GM19328 (cell line): ENCODE measurements around the gene EEFSEC.

Experiments used
- ATAC-seq: cut with Tn5 transposase; IDR thresholded peaks from one replicate; pipeline ENCODE4 v1.9.1; 2021; ENCODE audit warnings: mild to moderate bottlenecking, moderate library complexity; ENCODE audit not compliant: unreplicated experiment

Gene EEFSEC

DNA sequence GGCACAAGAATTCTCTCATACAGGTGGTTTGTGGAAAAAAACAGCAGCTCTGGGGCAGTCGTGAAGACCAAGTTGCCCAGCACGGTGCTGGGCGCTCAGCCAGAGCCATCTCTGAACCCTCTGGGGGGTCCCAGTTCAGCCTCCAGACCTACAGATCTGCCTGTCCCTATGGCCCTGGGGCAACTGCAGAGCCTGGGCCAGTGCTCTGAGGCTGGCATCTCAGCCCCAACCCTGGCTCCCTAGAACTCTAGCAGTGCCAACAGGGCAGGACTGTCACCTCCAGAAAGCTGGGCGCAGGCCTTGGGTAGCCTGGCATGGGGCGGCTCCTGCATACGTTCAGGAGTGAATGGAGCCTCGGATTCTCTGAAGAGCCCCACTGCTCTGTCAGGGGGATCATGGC, 268.7 kb downstream of the EEFSEC start:
- no peak for ATAC-seq

DNA sequence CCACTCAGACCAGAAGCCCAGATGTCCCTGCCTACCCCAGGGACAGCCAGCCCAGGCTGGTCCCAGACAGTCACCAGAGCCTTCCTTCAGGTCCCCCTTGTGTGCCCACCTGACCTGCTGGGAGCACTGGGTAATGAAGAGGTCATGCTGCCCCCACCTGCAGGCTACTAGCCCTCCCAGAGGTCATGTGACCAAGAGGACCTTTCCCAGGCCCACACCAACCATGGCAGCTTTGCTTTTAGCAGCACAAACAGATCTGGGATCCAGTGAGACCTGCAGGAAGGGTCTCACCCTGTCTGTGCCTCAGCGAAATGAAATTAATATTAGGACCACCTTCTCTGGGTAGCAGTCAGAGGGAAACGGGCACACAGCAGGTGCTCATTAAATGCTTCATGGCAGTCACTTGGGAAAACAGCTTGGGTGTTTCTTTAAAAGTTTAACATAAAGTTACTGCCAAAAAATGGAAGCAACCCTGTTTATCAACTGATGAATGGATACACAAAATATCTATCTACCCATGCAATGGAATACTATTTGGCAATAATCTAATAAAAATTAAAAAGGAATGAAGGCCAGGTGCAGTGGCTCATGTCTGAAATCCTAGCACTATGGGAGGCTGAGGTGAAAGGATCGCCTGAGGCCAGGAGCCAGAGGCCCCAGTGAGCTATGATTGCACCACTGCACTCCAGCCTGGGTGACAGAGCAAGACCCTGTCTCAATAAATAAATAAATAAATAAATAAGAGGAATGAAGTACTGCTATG, 269.7 kb downstream of the EEFSEC start:
- ATAC-seq = no peak

DNA sequence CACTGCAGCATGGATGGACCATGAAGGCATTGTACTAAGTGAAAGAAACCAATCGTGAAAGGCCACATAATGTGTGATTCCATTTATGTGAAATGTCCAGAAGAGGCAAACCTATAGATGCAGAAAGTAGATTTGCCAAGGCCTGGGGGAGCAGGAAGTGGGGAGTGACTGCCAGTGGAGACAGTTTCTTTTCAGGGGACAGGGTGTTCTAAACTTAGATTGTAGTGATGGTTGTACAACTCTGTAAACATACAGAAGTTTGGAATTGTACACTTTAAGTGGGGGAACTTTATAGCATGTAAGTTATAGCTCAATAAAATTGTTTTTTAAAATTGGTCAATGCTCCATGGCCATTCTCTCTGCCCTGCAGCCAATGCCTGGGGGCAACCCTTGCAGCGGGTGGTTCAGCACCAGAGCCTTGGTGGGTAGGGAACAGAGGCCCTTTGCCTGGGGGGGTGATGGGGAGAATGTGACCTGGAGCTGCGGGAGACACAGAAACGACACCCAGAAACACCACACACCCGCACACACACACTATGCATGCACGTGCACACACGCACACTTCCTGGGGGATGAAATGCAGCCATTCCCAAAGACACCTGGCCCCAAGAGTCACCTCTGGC, 270.4 kb downstream of the EEFSEC start:
- no peak for ATAC-seq

DNA sequence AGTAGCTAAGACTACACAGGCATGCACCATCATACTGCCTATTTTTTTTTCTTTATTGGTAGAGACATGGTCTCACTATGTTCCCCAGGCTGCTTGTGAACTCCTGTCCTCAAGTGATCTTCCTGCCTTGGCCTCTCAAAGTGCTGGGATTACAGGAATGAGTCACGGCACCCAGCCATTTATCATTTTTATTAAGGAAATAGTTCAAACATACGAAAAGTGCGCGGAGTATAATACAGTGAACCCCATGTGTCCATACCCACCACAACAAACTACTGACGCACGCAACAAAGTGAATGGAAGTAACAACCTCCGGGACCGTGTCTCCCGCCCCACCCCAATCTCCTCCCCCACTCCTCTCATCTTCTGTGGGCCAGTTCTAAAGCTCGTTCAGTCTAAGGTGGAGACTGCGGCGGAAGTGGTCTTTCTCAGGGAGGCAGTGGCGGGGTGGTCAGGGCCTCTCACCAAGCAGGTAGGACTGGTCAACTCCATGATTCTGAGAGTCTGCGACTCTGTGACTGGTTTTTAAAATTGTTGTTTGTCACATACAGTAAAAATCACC, 271.3 kb downstream of the EEFSEC start:
- ATAC-seq = no peak

DNA sequence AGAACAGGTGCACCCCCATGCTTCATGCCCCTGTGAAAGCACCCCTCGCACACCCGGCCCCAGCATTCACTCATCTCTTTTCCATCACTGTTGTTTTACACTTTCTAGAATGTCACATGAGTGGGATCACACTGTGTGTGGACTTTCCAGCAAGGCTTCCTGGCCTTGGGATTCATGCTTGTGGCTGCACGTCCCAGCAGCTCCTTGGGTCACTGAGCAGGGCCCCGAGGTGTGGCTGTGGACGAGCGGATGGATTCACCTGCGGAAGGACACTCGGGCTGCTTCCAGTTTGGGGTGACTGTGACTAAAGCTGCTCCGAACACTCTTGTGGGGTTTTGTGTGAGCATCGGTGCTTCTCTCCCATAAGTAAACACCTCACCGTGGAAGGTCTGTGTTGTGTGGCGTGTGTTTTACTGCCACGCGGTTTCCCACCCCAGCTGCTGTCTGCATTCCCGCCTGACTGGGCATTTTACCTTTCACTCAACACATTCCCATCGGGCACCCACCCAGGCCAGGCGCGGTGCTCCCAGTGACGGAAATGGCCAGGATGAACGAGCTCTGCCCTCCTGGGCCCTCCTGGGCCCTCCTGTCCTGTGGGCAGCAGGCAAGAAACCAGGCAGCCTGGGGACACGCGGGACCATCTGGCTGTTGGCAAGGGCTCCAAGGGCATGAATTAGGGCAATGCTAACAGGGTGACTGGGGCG, 272.0 kb downstream of the EEFSEC start:
- ATAC-seq = no peak

DNA sequence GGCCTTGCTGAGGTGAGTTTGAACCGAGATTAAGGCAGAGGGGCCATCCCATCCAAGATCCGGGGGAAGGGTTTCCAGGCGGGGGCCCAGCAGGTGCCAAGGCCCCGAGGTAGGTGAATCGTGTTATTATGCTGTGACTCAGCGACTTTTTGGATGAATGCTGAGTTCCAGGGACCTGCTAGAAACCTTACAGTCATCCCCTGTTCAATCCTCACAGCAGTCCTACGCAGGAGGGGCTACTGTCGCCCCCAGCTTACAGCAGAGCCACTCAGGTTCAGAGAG, 272.5 kb downstream of the EEFSEC start:
- no peak for ATAC-seq

DNA sequence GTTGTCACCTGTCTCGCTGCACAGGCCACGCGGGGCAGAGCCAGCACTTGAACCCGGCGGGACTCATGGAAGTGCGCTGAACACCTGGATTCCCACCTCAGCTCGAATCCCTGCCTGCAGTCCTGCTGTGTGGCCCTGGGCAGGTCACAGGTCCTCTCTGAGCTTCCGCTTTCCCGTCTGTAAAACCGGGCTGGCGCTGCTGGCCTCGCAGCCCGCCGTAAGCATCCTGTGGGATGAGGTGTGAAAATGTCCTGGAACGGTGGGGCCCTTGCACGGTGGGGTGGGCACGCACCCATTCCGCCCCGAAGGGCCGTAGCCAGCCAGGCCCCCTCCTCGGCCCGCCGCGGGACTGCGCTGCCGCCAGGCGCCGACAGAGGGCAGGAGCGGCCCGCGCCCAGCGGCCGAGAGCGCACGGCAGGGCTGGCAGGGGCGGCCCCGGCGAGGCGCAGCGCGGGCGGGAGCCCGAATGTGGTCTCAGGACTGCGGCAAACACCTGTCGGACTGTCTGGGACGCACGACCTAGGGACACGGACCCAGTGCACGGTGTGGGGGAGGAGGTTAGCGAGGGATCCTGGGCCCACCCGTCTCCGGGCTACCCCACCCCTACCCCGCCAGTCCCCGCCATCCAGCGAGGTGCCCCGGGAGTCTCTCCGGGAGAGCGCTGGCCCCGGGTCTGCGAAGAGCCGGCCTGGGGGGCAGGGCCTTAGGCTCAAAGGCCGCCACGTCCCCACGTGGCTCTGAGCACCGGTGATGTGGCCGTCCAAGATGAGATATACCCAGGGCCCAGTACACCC, 273.0 kb downstream of the EEFSEC start:
- no peak for ATAC-seq

DNA sequence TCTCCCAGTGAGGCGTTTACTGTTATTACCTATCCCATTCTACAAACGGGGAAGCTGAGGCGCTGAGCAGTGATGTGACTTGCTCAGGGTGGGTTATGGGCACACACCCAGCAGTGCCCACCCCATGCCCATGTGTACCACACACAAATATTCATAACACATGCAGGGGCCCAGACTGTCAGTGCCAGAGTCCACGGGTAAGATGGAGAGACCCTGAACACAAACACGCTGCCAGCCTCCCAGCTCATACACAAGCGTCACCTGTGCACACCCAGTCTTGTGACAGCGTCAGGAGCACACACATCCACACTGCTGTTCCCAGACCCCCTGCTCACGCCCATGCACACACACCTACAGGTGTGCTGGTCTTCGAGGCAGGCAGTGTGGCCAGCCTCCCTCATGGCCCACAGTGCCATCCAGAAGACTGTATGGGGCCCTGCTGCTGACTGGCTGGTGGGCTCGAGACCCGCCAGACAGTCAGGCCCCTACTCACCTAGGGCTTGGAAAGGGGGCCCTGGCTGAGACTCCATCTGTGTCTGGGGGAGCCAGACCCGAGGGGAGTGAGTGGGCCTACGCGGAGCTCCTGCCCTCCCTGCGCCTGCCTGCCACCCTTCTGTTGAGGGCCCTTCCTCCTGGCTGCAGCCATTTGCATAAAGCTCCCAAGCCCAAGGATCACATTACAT, 274.0 kb downstream of the EEFSEC start:
- no peak for ATAC-seq

DNA sequence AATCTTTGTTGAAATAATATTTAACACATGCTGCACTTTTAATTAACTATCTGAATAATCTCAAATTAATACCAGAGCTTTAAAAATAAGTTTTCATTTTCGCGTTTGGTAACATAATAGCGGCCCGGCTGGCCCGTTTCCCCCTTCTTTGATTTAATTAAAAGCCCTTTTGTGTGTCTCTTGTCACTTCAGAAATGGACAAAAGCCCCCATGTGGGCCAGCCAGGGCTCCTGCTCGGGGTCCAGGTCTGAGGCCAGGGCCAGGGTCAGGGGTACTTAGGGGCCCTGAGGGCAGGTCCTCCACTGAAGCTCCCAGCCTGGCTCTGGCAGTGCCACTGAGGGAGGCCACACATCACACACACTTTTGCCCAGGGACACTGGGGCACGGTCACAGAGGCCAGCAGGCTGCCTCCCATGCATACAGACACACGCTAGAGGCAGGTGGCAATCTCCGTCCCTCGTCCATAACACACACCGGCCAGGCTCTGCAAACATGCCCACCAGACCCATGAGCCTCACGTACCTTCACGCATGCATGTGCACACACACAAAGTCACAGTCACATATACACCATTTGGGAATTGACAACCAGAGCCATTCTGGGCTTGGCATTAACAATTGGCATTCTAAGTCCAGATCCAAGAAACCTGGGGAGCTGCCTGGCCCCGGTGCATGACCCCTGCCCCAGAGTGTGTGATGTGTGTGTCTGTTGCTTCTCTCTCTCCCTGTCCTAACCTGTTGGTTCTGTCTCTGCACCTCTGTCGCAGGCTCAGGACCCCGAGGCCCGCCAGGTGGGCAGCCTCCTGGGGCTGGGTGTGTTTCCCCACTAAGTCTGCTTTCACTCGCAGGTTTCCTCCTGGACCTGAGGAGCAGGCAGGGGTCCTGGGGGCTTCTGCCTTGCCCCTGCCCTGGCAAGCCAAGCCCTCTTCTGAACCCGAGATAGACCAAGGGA, 274.9 kb downstream of the EEFSEC start:
- no peak for ATAC-seq

DNA sequence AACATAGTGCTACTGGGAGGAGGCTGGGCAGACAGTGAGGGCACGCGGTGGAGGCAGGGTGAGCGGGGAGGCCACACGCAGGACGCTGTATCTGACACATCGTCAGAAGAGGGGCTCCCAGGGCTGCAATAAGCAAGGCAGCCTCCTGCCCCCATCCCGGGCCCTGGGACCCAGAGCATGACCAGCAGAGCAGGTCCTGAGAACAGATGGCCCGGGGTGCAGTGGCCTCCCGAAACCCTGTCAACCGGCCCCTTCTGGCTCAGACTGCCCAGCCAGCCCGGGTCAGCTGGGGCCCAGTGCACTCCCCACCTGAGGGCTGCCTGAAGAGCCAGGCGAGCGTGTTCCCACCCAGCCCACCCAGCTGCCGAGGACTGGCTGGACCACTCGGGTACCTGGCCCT, 276.0 kb downstream of the EEFSEC start:
- no peak for ATAC-seq

DNA sequence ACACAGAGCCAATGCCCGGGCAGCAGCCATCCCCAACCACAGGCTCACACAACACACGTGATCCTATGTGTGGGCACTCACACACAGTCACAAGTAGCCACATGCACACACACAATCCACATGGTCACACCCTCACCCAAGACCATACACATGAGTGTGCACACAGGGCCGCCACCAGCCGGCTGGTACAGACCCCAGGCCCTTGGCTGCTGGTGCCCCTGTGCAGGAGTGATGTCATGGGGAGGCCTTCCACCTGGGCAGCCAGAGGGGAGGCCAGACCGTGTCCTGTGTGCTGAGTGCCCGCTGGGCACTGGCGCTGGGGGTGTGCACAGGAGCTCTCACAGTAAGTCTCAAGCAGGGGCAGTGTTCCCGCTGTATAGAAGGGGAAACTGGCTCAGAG, 276.5 kb downstream of the EEFSEC start:
- no peak for ATAC-seq

DNA sequence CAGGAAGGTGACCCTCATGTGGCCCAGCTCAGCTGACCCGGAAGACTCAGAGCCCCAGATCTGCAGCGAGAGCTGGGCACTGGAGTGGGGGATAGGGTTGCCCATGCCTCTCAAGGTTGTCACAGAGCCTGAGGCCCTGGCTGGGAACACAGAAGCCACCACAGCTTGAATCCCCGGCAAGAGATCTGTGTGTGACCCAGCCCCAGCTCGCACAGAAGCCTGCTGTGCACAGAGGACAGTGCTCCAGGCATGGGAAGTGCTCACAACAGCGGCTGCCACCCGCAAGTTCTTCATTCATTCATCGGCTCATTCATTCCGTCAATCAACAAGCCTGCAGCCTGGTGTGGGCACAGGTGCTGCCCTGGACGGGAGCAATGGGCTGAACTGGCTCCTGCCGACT, 277.0 kb downstream of the EEFSEC start:
- ATAC-seq = no peak

DNA sequence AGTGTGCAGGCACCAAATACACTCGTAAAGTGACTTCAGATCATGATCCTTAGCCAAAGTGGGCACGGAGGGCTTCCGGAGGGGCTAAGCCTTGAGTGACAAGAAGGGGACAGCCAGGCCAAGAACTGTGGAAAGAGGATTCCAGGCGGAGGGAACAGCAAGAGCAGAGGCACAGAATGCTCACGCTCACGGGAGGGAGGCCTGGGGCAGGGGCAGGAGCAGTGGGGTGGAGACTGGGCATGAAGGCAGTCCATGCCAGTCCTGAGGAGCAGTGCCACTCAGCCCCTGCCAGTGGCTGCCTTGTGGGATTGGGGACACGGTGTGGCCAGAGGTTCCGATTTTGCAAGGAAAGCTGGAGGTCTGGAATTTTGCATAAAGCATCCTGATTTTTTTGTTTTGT, 277.4 kb downstream of the EEFSEC start:
- no peak for ATAC-seq

DNA sequence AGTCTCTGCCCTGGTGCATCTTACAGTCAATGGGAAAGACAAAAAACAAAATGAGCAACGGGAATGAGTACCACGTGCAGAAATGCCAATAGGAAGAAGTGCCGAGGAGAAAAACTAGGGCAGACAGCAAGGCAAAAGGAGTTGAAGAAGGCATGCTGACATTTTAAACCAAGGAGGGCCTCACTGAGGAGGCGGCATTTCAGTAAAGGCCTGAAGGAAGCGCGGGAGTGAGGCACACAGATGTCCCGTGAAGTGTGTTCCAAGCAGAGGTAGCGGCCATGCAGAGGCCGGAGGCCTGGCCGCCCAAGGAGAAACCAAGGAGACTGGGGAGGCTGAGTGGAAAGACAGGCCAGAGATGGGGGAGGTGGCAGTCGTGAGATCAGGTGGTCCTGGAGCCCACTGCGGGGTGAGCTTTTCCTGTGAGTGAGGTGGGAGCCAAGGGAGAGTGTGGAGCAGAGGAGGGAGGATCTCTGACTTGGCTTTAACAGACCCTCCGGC, 278.6 kb downstream of the EEFSEC start:
- ATAC-seq = no peak

DNA sequence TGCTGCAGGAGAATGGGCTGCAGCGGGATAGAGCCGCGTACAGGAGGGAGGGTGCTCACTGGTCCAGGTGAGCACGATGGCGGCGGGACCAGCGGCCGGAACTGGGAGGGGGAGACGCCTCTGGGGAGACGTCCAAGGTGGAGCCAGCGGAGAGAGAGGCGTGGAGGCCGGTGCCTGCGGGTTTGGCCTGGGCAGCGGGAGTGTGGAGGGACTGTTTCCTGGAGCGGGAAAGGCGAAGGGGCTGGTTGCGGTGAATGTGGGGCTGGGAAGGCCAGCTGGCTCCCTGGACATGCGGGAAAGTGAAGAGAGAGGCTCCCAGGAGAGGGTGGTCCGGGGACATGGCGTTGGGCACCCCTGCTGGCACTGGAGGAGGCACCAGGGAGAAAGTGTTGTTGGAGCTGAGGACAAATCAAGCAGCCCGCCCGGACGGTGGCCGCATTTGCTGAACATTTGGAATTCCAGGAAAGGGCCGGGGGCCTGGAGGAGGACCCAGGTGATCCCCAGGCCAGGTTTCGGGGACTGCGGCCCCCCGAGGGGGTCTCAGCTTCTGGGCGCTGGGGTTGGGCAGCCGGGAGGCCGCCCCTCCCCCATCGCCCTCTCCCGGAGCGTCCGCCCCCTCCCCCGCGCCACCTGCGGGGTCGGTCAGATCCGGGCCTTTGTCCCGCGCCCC, 279.2 kb downstream of the EEFSEC start:
- no peak for ATAC-seq

DNA sequence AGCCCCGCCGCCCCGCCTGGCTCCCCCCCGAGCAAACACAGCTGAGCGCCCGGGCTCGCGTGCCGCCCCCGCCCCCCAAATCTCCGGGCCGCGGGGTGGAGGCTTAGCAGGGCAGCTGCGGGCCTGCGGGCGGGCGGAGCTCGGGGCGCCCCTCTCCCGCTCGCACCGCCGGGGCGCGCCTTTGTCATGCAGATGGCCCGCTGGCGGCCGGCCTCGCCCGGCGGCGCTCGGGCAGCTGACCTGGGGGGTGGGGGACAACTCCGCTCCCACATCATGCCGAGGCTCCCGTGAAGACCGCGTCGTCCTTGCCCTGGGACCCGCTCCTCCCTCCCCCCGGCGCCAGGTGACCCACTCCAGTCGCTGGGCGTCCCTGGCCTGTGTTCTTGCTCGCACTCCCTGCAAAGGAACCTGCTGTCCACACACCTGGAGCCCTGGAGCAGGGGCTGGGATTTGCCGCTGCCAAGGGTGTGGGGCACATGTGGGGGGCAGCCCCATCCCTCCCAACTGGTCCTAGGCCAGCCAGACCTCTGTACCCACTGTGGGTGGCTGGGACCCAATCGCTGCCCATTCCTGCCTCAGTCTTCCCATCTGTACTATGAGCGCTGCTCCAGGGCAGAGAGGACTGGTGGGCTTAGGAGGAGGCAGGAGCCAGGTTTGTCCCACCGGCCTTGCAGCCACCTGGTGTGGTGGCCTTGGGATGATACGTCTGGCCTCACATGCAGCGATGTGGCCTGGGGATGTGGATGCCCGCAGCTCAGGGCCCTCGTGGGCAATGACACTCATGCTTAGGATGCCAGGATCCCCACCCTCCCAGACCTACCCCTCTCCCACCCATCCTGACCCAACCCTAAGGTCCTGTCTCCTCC, 279.9 kb downstream of the EEFSEC start:
- no peak for ATAC-seq

DNA sequence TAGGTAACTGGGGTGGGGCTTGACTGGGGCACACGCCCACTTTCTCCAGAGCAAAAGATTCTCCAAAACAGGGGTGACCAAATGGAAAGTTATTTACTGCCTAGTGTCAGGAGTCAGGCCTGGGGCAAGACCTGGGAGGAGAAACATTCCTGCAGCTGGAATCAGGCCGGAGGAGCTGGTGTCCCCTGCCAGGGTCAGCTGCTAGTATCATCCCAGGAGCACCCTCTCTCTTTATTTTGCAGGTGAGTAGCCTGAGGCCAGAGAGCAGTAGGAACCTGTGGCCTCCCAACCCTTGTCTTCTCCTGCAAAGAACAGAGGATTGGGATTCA, 280.5 kb downstream of the EEFSEC start:
- ATAC-seq = no peak

DNA sequence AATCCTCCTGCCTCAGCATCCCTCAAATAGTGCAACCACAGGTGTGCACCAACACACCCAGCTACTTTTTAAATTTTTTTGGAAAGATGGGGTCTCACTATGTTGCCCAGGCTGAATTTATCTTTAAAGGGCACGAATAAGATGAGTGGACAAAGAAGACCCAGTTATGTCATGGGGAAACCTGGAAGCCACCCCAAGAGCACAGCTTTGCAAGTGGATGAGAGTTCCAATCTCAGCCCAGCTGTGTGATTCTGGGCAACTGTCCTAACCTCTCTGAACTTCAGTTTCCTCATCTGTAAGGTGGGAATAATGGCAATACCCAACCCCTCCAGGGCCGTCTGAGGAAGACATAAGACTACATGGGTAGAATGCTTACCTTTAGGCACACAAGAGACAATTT, 281.2 kb downstream of the EEFSEC start:
- ATAC-seq = no peak
